PC-3 (cell line): ENCODE data around the gene IGSF9B.

Experiments used
- CTCF ChIP-seq: fragments of 300-600 bp; sonication (generic); conservative IDR thresholded peaks from 2 replicates; pipeline ENCODE4 v1.5.1; 2017; ENCODE audit warnings: antibody characterized with exemption, low read depth, mild to moderate bottlenecking, low read length
- EZH2 ChIP-seq: fragments of 300-600 bp; sonication (generic); IDR thresholded peaks from one replicate; pipeline ENCODE4 v1.6.1; 2017; ENCODE audit warnings: antibody characterized with exemption, mild to moderate bottlenecking, low read length; ENCODE audit not compliant: unreplicated experiment

GRCh38 chr11:133946541-133947318 lies 10.0 kb downstream of the IGSF9B start:
- no peak for TF ChIP-seq EZH2
- no peak for TF ChIP-seq CTCF
